Measurements from ENCODE around the gene DAB2IP.

Gene DAB2IP

DNA sequence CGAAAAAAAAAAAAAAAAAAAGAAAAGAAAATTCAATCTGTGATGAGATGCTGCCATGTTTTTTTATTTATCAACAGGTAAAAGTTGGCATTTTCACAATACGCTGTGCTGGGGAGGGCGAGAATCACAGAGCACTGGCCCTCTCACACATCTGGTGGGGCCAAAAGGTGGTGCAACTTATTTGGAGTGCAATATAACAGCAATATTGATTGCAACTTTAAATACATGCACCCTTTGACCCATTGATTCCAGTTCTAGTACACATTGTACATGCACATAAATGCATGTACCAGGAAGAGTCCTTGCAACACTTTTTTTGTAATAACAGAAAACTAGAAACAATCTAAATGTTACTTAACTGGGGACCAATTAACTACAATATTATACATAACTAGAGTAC lies 159.1 kb downstream of the DAB2IP start:
- H3K4me3 ChIP-seq (ENCODE audit: low read depth, low read length): no peak overlapping the region
- no peak for TF ChIP-seq CTCF (IDR thresholded peaks at IDR 0.05; ENCODE audit: low read depth, low read length)

GRCh38 chr9:121811140-121811539 lies 159.7 kb downstream of the DAB2IP start:
- H3K4me3 ChIP-seq (ENCODE audit: low read depth, low read length): no peak overlapping the region
- TF ChIP-seq CTCF (IDR thresholded peaks at IDR 0.05; ENCODE audit: low read depth, low read length): no peak

DNA sequence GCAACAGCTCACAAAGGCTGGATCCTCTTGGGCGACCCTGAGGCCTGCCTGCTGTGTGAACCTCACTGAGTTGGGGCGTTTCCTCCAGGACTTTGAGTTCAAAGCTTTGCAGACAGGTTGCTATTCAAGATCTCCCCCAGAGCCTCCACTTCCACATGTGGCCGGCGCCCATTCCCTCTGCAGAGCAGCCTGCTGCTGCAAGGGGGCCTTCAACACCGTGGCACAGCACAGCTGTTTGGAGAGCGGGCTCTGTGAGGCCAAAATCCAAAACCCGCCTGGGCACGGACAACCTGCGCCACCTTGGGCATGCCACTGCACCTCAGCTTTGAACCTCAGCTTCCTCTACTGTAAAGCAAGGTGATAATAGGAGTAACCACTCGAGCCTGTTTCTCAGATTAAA lies 160.3 kb downstream of the DAB2IP start:
- TF ChIP-seq CTCF (IDR thresholded peaks at IDR 0.05; ENCODE audit: low read depth, low read length): no peak
- H3K4me3 ChIP-seq (ENCODE audit: low read depth, low read length): no peak overlapping the region

DNA sequence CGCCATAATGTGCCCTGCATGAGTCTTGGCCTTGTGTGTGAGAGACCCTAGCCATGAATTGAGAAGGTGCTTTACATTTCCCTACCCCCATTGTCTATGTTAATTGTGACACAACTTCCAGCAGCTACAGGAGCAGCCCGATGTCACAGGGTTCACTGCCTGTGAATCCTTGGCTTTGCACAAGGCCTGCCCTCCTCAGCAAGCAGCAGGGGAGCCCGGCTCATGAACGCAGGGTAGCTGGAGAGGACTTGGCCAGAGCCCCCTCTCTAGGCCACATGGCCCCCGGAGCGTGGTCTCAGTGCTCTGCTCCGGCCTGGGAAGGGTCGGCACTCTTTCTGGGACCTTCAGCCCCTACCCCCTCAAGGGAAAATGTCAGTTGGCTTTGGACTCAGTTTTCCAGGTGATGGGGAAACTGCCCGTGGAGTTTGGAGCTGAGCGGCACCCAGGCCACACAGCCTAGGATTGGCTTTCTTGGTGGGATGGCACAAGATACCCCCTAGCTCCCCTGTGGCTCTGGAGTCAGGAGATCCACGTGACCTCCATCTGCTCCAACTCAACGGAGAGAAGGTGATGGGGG lies 160.8 kb downstream of the DAB2IP start:
- H3K4me3 ChIP-seq (ENCODE audit: low read depth, low read length): no peak overlapping the region
- TF ChIP-seq CTCF (IDR thresholded peaks at IDR 0.05; ENCODE audit: low read depth, low read length): no peak

DNA sequence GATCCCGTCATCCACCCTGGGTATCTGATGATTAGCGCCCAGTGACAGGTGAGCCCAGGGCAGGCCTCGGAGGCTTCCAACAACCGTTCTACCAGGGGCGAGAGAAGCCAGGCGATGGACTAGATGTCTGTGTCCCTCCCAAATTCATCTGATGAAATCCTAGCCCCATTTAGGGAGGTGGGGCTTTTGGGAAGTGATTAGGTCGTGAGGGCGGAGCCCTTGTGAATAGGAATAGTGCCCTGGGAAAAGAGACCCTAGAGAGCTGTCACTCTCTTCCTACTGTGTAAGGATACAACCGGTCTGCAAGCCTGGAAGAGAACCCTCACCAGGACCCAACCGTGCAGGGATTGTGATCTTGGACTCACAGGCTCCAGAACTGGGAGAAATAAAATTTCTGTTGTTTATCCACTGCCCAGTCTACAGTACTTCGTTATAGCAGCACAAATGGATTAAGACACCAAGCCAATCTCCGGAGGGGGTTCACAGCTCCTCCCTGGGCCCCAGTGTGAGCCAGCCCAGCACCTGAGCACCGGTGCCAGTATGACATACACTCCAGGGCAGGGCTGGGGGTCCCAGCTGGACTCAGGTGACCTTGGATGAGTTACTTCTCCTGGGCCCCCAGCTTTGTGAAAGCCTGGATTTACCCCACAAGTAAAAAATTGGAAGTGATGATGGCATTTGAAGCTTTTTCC lies 162.2 kb downstream of the DAB2IP start:
- no peak overlapping the region for H3K4me3 ChIP-seq (ENCODE audit: low read depth, low read length)
- TF ChIP-seq CTCF (IDR thresholded peaks at IDR 0.05; ENCODE audit: low read depth, low read length): no peak

DNA sequence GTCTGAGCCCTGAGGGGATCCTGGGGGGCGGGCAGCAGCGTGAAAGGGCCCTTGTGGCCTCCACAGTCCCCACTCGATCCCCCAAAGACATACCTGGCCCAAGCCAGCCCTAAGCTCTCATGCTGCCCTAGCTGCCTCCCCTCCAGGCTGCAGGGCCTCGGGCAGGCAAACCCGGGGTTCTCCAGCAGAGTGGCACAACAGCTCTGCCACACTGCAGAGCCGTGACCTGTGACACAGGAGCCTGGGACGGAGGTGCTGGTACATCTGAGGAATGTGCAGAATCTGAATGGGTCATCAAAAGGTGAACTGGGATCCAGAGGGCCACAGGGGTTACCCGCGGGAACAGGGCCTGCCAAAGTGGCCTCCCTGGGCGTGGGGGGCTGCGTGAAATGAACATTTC lies 163.2 kb downstream of the DAB2IP start:
- no peak for TF ChIP-seq CTCF (IDR thresholded peaks at IDR 0.05; ENCODE audit: low read depth, low read length)
- H3K4me3 ChIP-seq (ENCODE audit: low read depth, low read length): no peak overlapping the region

DNA sequence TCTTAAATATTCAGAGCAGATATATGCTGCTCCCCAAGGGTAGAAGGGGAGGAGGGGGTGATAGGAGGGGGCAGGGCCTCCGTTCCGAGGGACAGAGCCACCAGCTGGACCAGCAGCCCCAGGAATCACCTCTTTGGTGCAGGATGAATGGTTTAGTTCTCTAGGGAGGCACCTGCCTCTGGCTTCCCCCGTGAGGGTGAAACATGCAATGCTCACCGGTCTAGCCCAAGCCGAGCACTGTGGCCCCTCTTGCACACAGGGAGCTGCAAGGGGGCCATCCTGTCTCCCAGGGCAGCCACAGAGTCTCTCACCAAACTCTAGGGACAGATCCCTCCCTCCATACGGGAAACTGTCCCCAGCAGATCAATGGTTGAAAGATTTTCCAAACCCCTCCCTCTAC lies 163.7 kb downstream of the DAB2IP start:
- no peak for TF ChIP-seq CTCF (IDR thresholded peaks at IDR 0.05; ENCODE audit: low read depth, low read length)
- H3K4me3 ChIP-seq (ENCODE audit: low read depth, low read length): no peak overlapping the region

Measured in WI38 (cell line).